Activated naive CD8-positive, alpha-beta T cell treated with anti-CD3 and anti-CD28 coated beads, Interleukin-2, amount 50 U/mL, for 24 hours (primary cell): ENCODE data around the gene DBF4B.
A peak's percentile ranks its signal among the peaks of the same experiment; 100 is the strongest.

Experiments used
- ATAC-seq: fragments of 150-1000 bp; cut with Tn5 transposase; one replicate; pipeline ENCODE4 v1.10.0; 2021
- DNase-seq: peaks from one replicate; pipeline ENCODE4 v3.0.0; 2021
- H3K27ac Mint-ChIP-seq: one replicate; pipeline ENCODE4 v1.8.0; 2021; ENCODE audit warnings: mild to moderate bottlenecking, mixed read lengths
- H3K27me3 Mint-ChIP-seq: one replicate; pipeline ENCODE4 v1.8.0; 2021; ENCODE audit warnings: mixed read lengths
- H3K36me3 Mint-ChIP-seq: one replicate; pipeline ENCODE4 v1.8.0; 2021; ENCODE audit warnings: low read depth, mixed read lengths
- H3K4me1 Mint-ChIP-seq: one replicate; pipeline ENCODE4 v1.8.0; 2021; ENCODE audit warnings: mixed read lengths
- H3K4me3 Mint-ChIP-seq: one replicate; pipeline ENCODE4 v1.8.0; 2021; ENCODE audit warnings: mild to moderate bottlenecking, moderate library complexity, mixed read lengths
- H3K9me3 Mint-ChIP-seq: one replicate; pipeline ENCODE4 v1.8.0; 2021; ENCODE audit warnings: mixed read lengths

DBF4B gene

DNA sequence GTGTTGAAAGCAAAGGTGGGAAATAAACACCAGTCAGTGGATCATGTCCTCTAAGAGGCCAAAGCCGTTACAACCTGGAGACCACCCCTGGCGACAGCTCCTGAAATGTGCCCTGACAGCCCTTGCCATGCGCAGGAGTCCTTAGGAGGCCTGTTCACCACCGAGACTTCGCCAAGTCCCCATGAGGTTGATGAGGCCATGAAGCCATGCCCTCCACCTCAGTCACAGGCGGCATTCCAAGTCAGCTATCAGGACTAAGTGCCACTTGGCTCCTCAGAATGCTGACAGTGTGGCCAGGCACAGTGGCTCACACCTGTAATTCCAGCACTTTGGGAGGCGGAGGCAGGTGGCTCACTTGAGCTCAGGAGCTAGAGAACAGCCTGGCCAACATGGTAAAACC, 77.5 kb downstream of the DBF4B start:
- no peaks in the 10 kb centered on the region for H3K9me3 Mint-ChIP-seq
- DNase-seq (no peak), ATAC-seq (no peak)
- no peak overlapping the region for H3K4me3 Mint-ChIP-seq
- H3K27me3 Mint-ChIP-seq: peaks cover 2% of the 10 kb centered on the region
- no peaks in the 10 kb centered on the region for H3K4me1 Mint-ChIP-seq
- no peaks in the 10 kb centered on the region for H3K36me3 Mint-ChIP-seq
- H3K27ac Mint-ChIP-seq: no peak overlapping the region

DNA sequence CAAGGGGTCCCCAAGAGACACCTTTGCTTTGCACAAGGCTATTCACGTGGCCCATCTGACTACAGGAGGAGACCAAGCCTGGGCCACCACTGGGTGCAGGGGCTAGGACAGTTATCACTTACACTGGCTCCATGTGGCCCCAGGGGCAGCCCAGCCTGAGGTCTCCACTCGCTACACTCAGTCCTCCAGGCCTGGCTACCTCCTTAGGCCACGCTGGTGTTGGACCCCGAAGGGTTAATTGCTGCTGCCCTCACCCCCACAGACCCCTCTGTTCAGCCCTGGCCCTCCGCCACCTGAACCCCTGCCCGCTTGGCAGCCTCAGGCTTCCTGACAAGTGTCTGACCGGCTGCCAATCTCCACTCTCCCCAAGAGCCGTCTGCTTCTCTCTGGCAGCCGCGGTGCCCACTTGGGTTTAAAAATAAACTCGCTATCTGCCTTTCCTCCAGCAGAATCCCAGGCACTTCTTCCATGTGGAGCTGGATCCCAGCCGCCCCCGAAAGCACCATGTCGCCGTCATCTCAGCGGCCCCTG, 78.2 kb downstream of the DBF4B start:
- no peaks in the 10 kb centered on the region for H3K4me1 Mint-ChIP-seq
- H3K36me3 Mint-ChIP-seq: no peaks in the 10 kb centered on the region
- no peak for ATAC-seq
- peaks cover 2% of the 10 kb centered on the region for H3K27me3 Mint-ChIP-seq
- H3K27ac Mint-ChIP-seq: no peak overlapping the region
- no peak overlapping the region for H3K4me3 Mint-ChIP-seq
- no peak for DNase-seq
- no peaks in the 10 kb centered on the region for H3K9me3 Mint-ChIP-seq

DNA sequence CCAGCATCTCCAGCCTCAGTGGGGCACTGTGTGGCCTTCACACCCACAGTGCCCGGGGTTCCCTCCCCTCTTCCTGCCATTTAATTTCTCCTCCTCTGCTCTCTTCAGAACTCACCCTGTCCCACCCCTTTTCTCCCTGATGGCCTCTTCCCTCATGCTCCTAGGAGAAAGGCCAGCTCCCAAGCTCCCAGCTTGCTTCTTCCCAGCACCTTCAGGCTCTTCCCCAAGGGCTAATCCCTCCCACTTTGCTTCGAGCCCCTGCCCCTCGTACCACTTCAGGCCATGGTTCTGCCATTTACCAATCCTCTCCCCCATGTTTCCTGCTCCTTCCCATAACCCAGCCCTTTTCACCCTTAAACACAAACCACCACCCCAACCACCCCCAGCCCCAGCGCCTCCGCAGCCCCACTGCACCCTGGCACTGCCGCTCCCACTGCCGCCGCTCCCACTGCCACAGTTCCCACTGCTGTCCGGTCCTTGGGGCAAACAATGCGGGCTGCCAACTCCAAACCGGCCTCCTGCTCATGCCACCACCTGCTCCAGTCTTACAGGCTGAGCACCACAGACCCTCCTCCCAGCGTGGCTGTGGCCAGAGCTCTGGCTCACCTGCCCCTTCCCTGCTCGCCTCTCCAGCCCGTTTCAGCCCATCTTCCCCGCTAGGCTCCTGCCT, 78.9 kb downstream of the DBF4B start:
- DNase-seq (no peak), ATAC-seq (no peak)
- H3K4me1 Mint-ChIP-seq: no peaks in the 10 kb centered on the region
- no peaks in the 10 kb centered on the region for H3K36me3 Mint-ChIP-seq
- no peaks in the 10 kb centered on the region for H3K9me3 Mint-ChIP-seq
- no peak overlapping the region for H3K27ac Mint-ChIP-seq
- H3K4me3 Mint-ChIP-seq: no peak overlapping the region
- H3K27me3 Mint-ChIP-seq: no peaks in the 10 kb centered on the region

DNA sequence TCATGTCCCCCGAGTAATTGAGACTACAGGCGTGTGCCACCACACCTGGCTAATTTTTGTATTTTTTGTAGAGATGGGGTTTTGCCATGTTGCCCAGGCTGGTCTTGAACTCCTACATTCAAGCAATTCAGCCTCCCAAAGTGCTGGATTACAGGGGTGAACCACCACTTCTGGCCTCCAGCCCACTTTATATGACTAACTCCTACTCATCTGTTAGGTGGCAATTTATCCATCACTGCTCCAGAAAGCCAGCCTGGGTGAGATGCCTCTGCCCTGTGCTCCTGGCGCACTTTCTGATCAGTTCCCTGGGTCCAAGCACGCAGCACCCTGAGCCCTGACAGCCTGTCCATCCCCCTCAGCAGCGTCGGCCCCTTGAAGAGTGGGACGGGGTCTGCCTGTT, 79.7 kb downstream of the DBF4B start:
- no peaks in the 10 kb centered on the region for H3K4me1 Mint-ChIP-seq
- no peaks in the 10 kb centered on the region for H3K9me3 Mint-ChIP-seq
- no peaks in the 10 kb centered on the region for H3K27me3 Mint-ChIP-seq
- no peaks in the 10 kb centered on the region for H3K36me3 Mint-ChIP-seq
- ATAC-seq (no peak), DNase-seq (no peak)
- no peak overlapping the region for H3K4me3 Mint-ChIP-seq
- H3K27ac Mint-ChIP-seq: no peak overlapping the region

DNA sequence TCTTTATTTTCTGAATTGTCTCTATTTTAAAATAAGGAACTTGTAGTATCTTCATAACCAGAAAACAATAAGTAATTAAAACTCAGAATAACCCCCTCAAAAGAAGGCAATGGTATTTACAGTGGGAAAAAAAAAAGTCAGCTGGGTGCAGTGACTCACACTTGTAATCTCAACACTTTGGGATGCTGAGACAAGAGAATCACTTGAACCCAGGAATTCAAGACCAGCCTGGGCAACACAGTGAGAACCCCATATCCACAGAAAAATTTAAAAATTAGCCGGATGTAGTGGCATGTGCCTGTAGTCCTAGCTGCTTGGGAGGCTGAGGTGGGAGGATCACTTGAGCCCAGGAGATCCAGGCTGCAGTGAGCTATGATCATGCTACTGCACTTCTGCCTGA, 83.8 kb downstream of the DBF4B start:
- no peaks in the 10 kb centered on the region for H3K9me3 Mint-ChIP-seq
- no peak for DNase-seq
- no peaks in the 10 kb centered on the region for H3K27me3 Mint-ChIP-seq
- peaks cover 9% of the 10 kb centered on the region for H3K4me1 Mint-ChIP-seq
- H3K36me3 Mint-ChIP-seq: no peaks in the 10 kb centered on the region
- H3K27ac Mint-ChIP-seq: no peak overlapping the region
- ATAC-seq: no peak
- no peak overlapping the region for H3K4me3 Mint-ChIP-seq

DNA sequence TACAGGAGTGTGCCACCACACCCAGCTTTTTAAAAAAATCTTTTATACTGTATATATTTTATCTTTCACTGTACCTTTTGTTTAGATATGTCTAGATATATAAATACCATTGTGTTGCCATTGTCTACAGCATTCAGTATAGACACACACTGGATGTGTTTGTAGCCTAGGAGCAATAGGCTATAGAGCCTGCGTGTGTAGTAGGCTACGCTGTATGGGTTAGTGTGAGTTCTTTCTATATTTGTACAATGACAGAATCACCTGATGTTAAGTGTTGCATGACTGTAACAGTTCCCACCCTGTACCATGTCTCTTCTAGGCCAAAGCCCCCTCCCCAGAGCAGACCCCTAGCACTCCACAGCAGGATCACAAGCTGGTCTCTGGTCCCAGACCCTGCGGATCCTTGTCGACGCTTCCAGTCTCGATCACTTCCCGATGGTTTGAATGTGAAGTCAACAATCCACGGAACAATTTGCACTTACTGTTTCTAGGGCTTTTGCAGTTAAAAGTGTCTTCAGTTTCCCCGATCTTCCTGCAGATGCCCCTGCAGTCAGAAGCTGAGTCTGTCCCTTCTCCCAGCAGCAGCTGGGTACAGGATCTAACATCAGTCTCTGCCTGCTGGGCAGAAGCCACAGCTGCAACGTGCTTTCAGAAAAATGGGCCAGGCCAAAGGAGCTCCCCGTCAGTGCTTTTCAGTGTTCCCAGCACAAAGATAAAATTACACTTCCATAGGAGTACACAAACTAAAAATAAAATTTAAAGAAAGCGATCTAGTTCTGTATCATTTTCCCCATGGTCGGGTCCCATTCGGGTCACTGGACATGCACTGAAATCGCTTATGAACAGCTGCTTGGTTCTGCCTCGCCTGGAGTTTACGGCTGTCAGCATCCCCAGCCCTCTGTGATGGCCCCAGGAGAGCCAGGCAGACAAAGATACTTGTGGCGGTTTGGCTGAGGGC, 85.7 kb downstream of the DBF4B start:
- H3K4me3 Mint-ChIP-seq: no peak overlapping the region
- no peaks in the 10 kb centered on the region for H3K9me3 Mint-ChIP-seq
- no peak for DNase-seq
- no peak for ATAC-seq
- no peaks in the 10 kb centered on the region for H3K27me3 Mint-ChIP-seq
- H3K36me3 Mint-ChIP-seq: no peaks in the 10 kb centered on the region
- H3K27ac Mint-ChIP-seq: peak overlapping the region; percentile 64
- H3K4me1 Mint-ChIP-seq: peaks cover 9% of the 10 kb centered on the region

DNA sequence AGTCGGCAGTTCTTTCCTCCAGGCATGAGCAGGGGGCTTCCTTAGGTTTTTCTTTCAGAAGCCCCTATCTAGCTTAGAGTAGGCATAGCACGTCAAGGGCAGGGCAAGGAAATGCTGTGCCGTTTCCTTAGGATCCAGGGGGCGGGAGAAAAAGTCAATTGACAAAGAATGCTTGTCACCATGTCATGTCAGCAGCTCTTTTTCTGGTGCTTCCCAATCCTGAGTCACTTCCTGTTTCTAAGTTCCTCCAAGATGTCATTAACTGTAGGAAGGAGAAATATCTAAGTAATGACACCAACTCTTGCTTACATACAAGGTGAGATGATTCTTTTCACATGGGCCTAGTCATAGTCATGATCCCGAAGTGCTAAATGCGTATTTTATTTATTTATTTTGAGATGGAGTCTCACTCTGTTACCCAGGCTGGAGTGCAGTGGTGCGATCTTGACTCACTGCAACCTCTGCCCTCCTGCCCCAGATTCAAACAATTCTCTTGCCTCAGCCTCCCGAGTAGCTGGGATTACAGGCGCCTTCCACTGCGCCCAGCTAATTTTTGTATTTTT, 86.5 kb downstream of the DBF4B start:
- H3K27me3 Mint-ChIP-seq: no peaks in the 10 kb centered on the region
- no peaks in the 10 kb centered on the region for H3K9me3 Mint-ChIP-seq
- DNase-seq (no peak), ATAC-seq (peak; percentile 54)
- H3K4me3 Mint-ChIP-seq: no peak overlapping the region
- H3K4me1 Mint-ChIP-seq: peaks cover 9% of the 10 kb centered on the region
- peak overlapping the region; percentile 64 for H3K27ac Mint-ChIP-seq
- H3K36me3 Mint-ChIP-seq: no peaks in the 10 kb centered on the region

DNA sequence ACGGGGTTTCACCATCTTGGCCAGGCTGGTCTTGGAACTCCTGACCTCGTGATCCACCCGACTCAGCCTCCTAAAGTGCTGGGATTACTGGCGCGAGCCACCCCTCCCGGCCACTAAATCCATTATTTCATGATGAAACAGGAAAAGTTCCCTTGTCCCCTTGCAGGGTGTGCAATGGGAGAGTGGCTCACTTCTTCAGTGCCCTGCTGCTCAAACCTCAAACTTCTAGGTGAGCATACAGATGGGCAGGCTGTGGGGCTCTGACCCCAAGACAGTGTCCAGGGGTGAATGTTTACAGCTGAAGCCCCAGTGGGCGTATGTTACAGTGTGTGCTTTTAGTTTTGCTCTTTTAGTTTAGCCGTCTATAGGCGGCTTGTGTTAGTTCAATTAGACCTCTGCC, 87.0 kb downstream of the DBF4B start:
- no peak overlapping the region for H3K27ac Mint-ChIP-seq
- no peak overlapping the region for H3K4me3 Mint-ChIP-seq
- H3K4me1 Mint-ChIP-seq: peaks cover 9% of the 10 kb centered on the region
- no peaks in the 10 kb centered on the region for H3K27me3 Mint-ChIP-seq
- DNase-seq (no peak), ATAC-seq (no peak)
- no peaks in the 10 kb centered on the region for H3K9me3 Mint-ChIP-seq
- H3K36me3 Mint-ChIP-seq: no peaks in the 10 kb centered on the region

DNA sequence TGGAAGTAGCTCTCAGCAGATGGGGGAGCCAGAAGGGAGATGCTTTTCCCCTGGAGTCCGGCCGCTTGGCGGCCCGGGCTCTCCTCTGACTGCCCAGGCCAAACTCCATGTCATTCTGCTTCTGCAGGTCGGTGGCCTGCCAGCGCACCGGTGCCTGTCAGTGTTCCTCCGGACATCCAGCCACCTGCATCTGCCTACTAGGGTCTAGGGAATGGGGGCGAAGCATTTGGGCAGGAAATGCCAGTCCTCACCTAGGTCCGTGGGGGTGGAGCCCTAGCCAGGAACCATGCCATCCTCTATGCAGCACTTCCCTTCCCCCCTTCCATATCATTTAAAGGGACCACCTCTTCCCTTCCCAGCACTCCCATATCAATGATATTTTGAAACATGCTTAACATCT, 87.5 kb downstream of the DBF4B start:
- H3K4me3 Mint-ChIP-seq: no peak overlapping the region
- H3K27ac Mint-ChIP-seq: no peak overlapping the region
- H3K9me3 Mint-ChIP-seq: no peaks in the 10 kb centered on the region
- ATAC-seq: no peak
- DNase-seq: no peak
- peaks cover 9% of the 10 kb centered on the region for H3K4me1 Mint-ChIP-seq
- H3K27me3 Mint-ChIP-seq: no peaks in the 10 kb centered on the region
- no peaks in the 10 kb centered on the region for H3K36me3 Mint-ChIP-seq

DNA sequence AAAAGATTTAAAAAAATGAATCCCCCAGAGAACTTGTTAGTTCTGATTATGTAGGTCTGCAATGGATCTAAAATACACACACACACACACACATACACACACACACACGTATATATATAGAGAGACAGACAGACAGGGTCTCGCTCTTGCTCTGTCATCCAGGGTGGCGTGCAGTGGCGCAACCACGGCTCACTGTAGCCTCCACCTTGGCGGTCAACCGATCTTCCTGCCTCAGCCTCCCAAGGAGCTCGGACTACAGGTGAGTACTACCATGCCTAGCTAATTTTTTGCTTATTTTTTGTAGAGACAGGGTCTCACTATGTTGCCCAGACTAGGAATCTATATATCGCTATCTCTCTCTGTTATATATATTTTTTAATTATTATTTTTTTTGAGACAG, 88.3 kb downstream of the DBF4B start:
- H3K27ac Mint-ChIP-seq: no peak overlapping the region
- no peaks in the 10 kb centered on the region for H3K36me3 Mint-ChIP-seq
- H3K4me3 Mint-ChIP-seq: no peak overlapping the region

DNA sequence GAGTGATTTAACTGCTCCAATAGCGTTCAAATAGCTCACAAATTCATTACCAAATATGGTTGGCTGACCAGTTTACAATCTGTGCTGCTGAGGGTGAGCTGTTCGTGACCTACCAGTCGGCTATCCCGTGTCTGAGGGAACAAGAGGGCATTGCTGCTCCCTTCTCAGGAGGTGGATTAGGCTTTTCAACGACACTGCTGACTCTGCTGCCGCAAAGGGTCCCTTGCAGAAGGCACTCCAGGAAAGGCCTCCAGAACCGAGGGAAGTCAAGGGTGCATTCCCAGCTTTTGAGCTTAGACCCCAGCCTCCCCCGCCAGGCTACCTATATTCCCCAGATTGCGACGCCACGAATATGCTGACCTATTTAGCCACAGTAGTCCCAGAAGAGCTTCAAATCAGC, 89.3 kb downstream of the DBF4B start:
- H3K4me3 Mint-ChIP-seq: no peak overlapping the region

More for the DNA sequence above, 88.3 kb downstream of the DBF4B start:
- DNase-seq (no peak), ATAC-seq (no peak)
- no peaks in the 10 kb centered on the region for H3K9me3 Mint-ChIP-seq
- H3K27me3 Mint-ChIP-seq: no peaks in the 10 kb centered on the region
- peaks cover 9% of the 10 kb centered on the region for H3K4me1 Mint-ChIP-seq

DNA sequence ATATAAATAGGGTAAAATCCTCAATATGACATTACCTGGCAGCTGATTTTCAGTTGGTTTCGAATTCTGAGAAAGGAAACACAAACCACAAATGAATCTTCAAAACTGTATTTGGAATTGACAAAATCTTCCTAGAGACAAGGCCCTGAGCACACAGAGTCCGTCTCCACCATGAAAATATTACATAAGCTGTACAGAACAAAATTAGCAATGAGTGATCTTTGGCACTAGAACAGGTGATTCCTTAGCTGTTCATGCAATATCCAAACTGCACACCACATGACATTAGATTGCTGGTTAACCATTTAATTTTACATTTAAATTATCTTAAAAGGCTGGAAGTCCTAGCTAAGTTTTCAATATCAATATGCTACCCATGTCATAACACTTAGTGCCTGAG, 89.9 kb downstream of the DBF4B start:
- DNase-seq (no peak), ATAC-seq (no peak)
- H3K27ac Mint-ChIP-seq: no peak overlapping the region
- no peaks in the 10 kb centered on the region for H3K27me3 Mint-ChIP-seq
- H3K4me1 Mint-ChIP-seq: peaks cover 9% of the 10 kb centered on the region
- H3K9me3 Mint-ChIP-seq: no peaks in the 10 kb centered on the region
- no peak overlapping the region for H3K4me3 Mint-ChIP-seq
- no peaks in the 10 kb centered on the region for H3K36me3 Mint-ChIP-seq

More for the DNA sequence above, 89.3 kb downstream of the DBF4B start:
- no peak for DNase-seq
- Mint-ChIP-seq H3K36me3 (no peaks in the 10 kb centered on the region), H3K4me1 (peaks cover 9% of the 10 kb centered on the region), H3K9me3 (no peaks in the 10 kb centered on the region), H3K27me3 (no peaks in the 10 kb centered on the region), H3K27ac (no peak overlapping the region)
- ATAC-seq: no peak
